HFFc6 (cell line): ENCODE data around the gene RPA3. TPM values are rescaled to one million over a fixed set of nuclear protein-coding genes. Genes with fewer than 3 reads are reported as not detected.

Source experiments
- DNase-seq: peaks from one replicate; pipeline ENCODE4 v3.0.0-alpha.2; 2018
- H3K27ac Mint-ChIP-seq: 2 replicates; pipeline ENCODE4 v1.8.0; 2020; ENCODE audit warnings: mild to moderate bottlenecking, mixed read lengths
- H3K27me3 Mint-ChIP-seq: 2 replicates; pipeline ENCODE4 v1.8.0; 2021; ENCODE audit warnings: mild to moderate bottlenecking, moderate library complexity, mixed read lengths; ENCODE audit not compliant: insufficient read depth
- H3K36me3 Mint-ChIP-seq: 2 replicates; pipeline ENCODE4 v1.8.0; 2021; ENCODE audit warnings: low read depth, mixed read lengths
- H3K4me1 Mint-ChIP-seq: 2 replicates; pipeline ENCODE4 v1.8.0; 2020; ENCODE audit warnings: low read depth, mixed read lengths
- H3K4me3 Mint-ChIP-seq: 2 replicates; pipeline ENCODE4 v1.8.0; 2020; ENCODE audit warnings: mild to moderate bottlenecking, moderate library complexity, mixed read lengths
- H3K9me3 Mint-ChIP-seq: 2 replicates; pipeline ENCODE4 v1.8.0; 2020; ENCODE audit warnings: mild to moderate bottlenecking, mixed read lengths
- total RNA-seq, 6 experiments: library from RNA; stranded (reverse); fragmentation: NEBNext Ultra II Directional; extraction: Animal tissue kit (Norgen Biotek cat#: 25700); gene quantifications; 2 replicates in 1 of 6; 3 replicates in 5 of 6; pipeline ENCODE4 v1.2.3, GENCODE V29; 2021
- TF ChIP-seq, protein P1 (sequence below): fragments of 200-600 bp; sonication (generic); IDR thresholded peaks from 2 replicates; pipeline ENCODE4 v1.5.0; 2021; ENCODE audit warnings: antibody characterized with exemption, mild to moderate bottlenecking

RPA3 gene
- total RNA-seq, 6 experiments from 2014 or later: 36.7 to 58.0 (median 51.1) TPM

DNA sequence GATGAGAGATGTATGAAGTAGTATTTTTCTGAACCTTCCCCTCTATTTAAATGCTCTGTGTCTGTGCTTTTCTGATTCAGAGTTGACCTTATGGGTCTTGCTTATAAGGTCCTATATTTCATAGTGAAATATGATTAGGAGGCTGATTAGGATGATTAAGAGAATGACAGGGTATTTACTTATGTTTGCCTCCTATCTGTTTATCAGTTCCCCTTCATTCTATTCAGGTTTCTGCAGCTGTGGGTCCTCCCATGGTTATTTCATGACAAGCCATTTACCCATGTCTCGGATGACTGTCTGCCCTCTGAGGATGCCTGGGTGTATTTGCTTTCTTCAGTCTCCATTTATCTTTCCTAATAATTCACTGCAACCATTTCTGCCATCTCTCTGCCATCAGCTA is 16.9 kb downstream of the RPA3 start:
- Mint-ChIP-seq H3K27me3 (no peaks in the 10 kb centered on the region), H3K4me3 (no peak overlapping the region), H3K36me3 (no peaks in the 10 kb centered on the region), H3K4me1 (peaks cover 61% of the 10 kb centered on the region), H3K9me3 (no peaks in the 10 kb centered on the region), H3K27ac (no peak overlapping the region)
- DNase-seq: no peak
- TF ChIP-seq, protein P1, sequence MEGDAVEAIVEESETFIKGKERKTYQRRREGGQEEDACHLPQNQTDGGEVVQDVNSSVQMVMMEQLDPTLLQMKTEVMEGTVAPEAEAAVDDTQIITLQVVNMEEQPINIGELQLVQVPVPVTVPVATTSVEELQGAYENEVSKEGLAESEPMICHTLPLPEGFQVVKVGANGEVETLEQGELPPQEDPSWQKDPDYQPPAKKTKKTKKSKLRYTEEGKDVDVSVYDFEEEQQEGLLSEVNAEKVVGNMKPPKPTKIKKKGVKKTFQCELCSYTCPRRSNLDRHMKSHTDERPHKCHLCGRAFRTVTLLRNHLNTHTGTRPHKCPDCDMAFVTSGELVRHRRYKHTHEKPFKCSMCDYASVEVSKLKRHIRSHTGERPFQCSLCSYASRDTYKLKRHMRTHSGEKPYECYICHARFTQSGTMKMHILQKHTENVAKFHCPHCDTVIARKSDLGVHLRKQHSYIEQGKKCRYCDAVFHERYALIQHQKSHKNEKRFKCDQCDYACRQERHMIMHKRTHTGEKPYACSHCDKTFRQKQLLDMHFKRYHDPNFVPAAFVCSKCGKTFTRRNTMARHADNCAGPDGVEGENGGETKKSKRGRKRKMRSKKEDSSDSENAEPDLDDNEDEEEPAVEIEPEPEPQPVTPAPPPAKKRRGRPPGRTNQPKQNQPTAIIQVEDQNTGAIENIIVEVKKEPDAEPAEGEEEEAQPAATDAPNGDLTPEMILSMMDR: no peak

DNA sequence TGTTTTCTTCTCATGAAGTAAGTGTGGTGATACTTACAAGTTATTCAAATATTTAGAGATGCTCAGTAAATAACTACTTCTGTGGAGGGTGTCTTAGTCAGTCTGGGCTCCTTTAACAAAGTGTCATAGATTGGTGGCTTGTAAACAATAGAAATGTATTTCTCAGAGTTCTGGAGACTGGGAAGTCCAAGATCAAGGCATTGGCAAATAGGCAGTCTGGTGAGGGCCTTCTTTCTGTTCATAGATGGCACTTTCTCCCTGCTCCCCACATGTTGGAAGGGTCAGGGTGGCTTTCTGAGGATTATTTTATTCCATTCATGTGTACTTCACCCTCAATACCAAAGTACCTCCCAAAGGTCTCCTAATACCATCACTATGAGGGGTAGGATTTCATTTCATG is 18.4 kb downstream of the RPA3 start:
- DNase-seq: no peak
- Mint-ChIP-seq H3K4me1 (peaks cover 69% of the 10 kb centered on the region), H3K36me3 (peaks cover 1% of the 10 kb centered on the region), H3K27me3 (no peaks in the 10 kb centered on the region), H3K27ac (no peak overlapping the region; the same call in 1 of the 2 replicates), H3K4me3 (peak overlapping the region; percentile 15; the same call in 1 of the 2 replicates), H3K9me3 (no peaks in the 10 kb centered on the region)
- TF ChIP-seq, protein P1: no peak

DNA sequence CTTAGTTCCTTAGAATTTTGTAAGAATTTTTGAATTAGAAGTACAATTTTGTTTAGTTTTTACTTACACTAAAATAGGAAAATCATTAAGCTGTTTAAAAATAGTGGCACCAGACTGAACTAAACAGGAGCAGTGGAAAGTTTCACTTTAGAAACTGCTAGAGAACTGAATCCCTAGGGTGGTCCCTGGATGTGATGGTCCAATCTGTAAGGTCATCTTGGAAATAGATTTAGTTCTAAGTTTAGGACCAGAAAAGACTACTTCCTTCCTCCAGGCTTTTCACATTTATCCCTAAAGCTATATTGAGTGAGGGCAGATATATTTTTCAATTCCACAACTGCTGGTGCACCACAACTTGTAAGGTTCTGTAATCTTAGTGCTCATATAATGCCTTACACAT is 19.0 kb downstream of the RPA3 start:
- no peak overlapping the region; the same call in 1 of the 2 replicates for H3K27ac Mint-ChIP-seq
- no peak for DNase-seq
- no peaks in the 10 kb centered on the region for H3K27me3 Mint-ChIP-seq
- H3K9me3 Mint-ChIP-seq: no peaks in the 10 kb centered on the region
- H3K4me3 Mint-ChIP-seq: peak overlapping the region; percentile 15; the same call in 1 of the 2 replicates
- peaks cover 7% of the 10 kb centered on the region for H3K36me3 Mint-ChIP-seq
- peaks cover 74% of the 10 kb centered on the region for H3K4me1 Mint-ChIP-seq
- TF ChIP-seq, protein P1: no peak

DNA sequence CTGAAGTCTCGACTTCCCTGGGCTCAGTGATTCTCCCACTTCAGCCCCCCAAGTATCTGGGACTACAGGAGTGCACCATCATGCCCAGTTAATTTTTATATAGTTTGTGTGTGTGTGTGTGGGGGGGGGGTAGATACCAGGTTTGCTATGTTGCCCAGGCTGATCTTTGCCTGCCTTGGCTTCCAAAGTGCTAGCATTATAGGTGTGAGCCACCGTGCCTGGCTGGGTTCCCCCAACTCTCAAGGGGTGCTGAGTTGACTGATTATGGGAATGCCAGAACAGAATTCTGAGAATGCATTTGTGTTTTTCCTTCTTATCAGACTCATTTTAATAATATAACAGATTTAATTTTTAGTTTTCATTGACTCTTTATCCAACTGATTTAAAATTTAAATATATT is 19.5 kb downstream of the RPA3 start:
- TF ChIP-seq, protein P1: no peak
- H3K27me3 Mint-ChIP-seq: no peaks in the 10 kb centered on the region
- no peak overlapping the region for H3K4me3 Mint-ChIP-seq
- H3K4me1 Mint-ChIP-seq: peaks cover 79% of the 10 kb centered on the region
- no peak for DNase-seq
- no peak overlapping the region for H3K27ac Mint-ChIP-seq
- H3K9me3 Mint-ChIP-seq: no peaks in the 10 kb centered on the region
- H3K36me3 Mint-ChIP-seq: peaks cover 8% of the 10 kb centered on the region

DNA sequence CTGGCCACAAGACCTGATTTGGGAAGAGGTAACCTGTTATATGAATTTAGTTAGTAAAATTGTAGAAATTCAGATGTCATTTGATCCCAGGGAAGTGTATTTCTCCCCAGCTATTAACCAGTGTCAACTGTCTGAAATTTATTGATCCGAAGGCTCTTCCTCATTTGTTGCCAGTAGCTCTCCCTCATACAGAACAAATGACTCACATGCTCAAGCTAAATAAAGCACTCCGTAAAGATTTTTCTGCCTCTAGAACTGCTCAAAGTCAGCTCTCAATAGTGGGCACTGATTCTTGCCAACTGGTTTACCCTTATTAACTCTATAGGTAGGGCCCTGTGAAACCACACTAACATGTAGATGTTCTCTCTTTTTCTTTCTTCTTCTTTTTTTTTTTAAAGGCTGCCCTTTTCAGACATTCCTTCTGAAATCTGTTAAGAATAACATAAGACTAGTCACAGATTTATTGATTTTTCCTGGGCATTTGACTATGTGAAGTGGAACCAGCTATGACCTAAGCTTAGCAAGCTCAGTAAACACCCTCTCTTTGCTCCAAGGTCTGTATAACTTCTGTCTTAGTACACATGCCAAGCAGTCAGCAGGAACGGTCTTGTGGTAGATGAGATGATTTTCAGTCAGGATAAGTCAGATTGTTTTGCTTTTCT is 21.8 kb downstream of the RPA3 start:
- H3K4me3 Mint-ChIP-seq: peak overlapping the region; percentile 80
- no peaks in the 10 kb centered on the region for H3K27me3 Mint-ChIP-seq
- H3K4me1 Mint-ChIP-seq: peaks cover 79% of the 10 kb centered on the region
- H3K36me3 Mint-ChIP-seq: peaks cover 8% of the 10 kb centered on the region
- DNase-seq: peak; percentile 27
- peak overlapping the region; percentile 89 for H3K27ac Mint-ChIP-seq
- H3K9me3 Mint-ChIP-seq: no peaks in the 10 kb centered on the region
- TF ChIP-seq, protein P1: no peak
